Keratinocyte (primary cell): ENCODE results near the gene FZD2. TPM values are rescaled to one million over a fixed set of nuclear protein-coding genes. Genes with fewer than 3 reads are reported as not detected.
A peak's percentile ranks its signal among the peaks of the same experiment; 100 is the strongest.

Experiments
- DNase-seq: peaks from one replicate; pipeline ENCODE4 v3.0.0-alpha.2; 2011; ENCODE audit warnings: low read depth, missing footprints, low spot score
- FAIRE-seq: peaks from 2 replicates; lab custom pipeline; 2011; peaks lifted over from hg19 to GRCh38; lab: Jason Lieb, UNC
- H2AFZ ChIP-seq: 2 replicates; pipeline ENCODE4 v1.6.0; 2012; ENCODE audit warnings: low read length, control low read depth, inconsistent platforms; ENCODE audit not compliant: control insufficient read depth
- H3K27ac ChIP-seq: 2 replicates; pipeline ENCODE4 v1.5.1; 2011; ENCODE audit warnings: low read length; ENCODE audit not compliant: control insufficient read depth, insufficient read depth
- H3K27me3 ChIP-seq: 3 replicates; pipeline ENCODE4 v1.6.0; 2011; ENCODE audit warnings: low read length; ENCODE audit not compliant: control insufficient read depth, insufficient read depth; ENCODE audit errors: extremely low read depth
- H3K36me3 ChIP-seq, 2 experiments: 2 replicates in 1 of 2; 3 replicates in 1 of 2; pipeline ENCODE4 v1.5.1; 2011; ENCODE audit warnings: low read length in 2 of 2, mild to moderate bottlenecking in 1 of 2; ENCODE audit not compliant: control insufficient read depth in 2 of 2, insufficient read depth in 2 of 2; ENCODE audit errors: extremely low read depth in 1 of 2
- H3K4me1 ChIP-seq: 3 replicates; pipeline ENCODE4 v1.5.1; 2011; ENCODE audit warnings: low read length; ENCODE audit not compliant: control insufficient read depth, insufficient read depth; ENCODE audit errors: extremely low read depth
- H3K4me2 ChIP-seq: 3 replicates; pipeline ENCODE4 v1.6.0; 2011; ENCODE audit warnings: low read depth, low read length; ENCODE audit not compliant: control insufficient read depth, insufficient read depth; ENCODE audit errors: extremely low read depth
- H3K4me3 ChIP-seq, 3 experiments: fragments of 200-600 bp in 1 of 3; sonication (generic) in 1 of 3; 2 replicates in 2 of 3; 3 replicates in 1 of 3; pipeline ENCODE4 v1.5.1; 2011 to 2016; ENCODE audit warnings: low read length in 3 of 3, mild to moderate bottlenecking in 3 of 3, control low read depth in 2 of 3, inconsistent platforms in 1 of 3, low read depth in 1 of 3, mixed read lengths in 1 of 3, mixed run types in 1 of 3, moderate library complexity in 1 of 3; ENCODE audit not compliant: control insufficient read depth in 2 of 3, insufficient read depth in 2 of 3; ENCODE audit errors: extremely low read depth in 1 of 3
- H3K79me2 ChIP-seq: 2 replicates; pipeline ENCODE4 v1.6.0; 2012; ENCODE audit warnings: low read length; ENCODE audit not compliant: control insufficient read depth, insufficient read depth
- H3K9ac ChIP-seq: 3 replicates; pipeline ENCODE4 v1.6.0; 2011; ENCODE audit warnings: low read length; ENCODE audit not compliant: control insufficient read depth, insufficient read depth; ENCODE audit errors: extremely low read depth
- H3K9me1 ChIP-seq: 3 replicates; pipeline ENCODE4 v1.6.0; 2011; ENCODE audit warnings: low read length; ENCODE audit not compliant: control insufficient read depth, insufficient read depth; ENCODE audit errors: extremely low read depth
- H3K9me3 ChIP-seq: 2 replicates; pipeline ENCODE4 v1.5.1; 2012; ENCODE audit warnings: low read depth, low read length; ENCODE audit not compliant: control insufficient read depth
- H4K20me1 ChIP-seq: 3 replicates; pipeline ENCODE4 v1.6.0; 2011; ENCODE audit warnings: low read length; ENCODE audit not compliant: control insufficient read depth, insufficient read depth; ENCODE audit errors: extremely low read depth
- EZH2 ChIP-seq: IDR thresholded peaks from one replicate; pipeline ENCODE4 v1.6.1; 2012; ENCODE audit warnings: inconsistent platforms, mild to moderate bottlenecking, low read length, moderate library complexity
- dilution Hi-C: fragments of 300-500 bp; cut with MboI; formaldehyde crosslinking; loops from one replicate; pipeline ENCODE4 v1.7.0; 2020; ENCODE audit warnings: low sequenced_read_pairs; ENCODE audit not compliant: extremely low pct_ligation_motif_present
- polyA plus RNA-seq, 5 experiments: library from polyadenylated mRNA; depleted of rRNA in 3 of 5; stranded (reverse) in 3 of 5; stranded (forward) in 1 of 5; unstranded in 1 of 5; fragments of >200 nt; gene quantifications; 1 replicate in 1 of 5; 2 replicates in 3 of 5; 3 replicates in 1 of 5; pipeline versions ENCODE4 v1.2.1 to v1.2.3, GENCODE V29; 2011 to 2012; ENCODE audit warnings: missing spikeins in 2 of 5, low read depth in 1 of 5, low replicate concordance in 1 of 5
- TF ChIP-seq, protein P1 (sequence below), 3 experiments: IDR thresholded peaks in 1 of 3; conservative IDR thresholded peaks in 1 of 3; optimal IDR thresholded peaks in 1 of 3; 2 replicates in 2 of 3; 3 replicates in 1 of 3; pipeline versions ENCODE3 to v1.5.1; 2011; ENCODE audit warnings: low read length in 3 of 3, mild to moderate bottlenecking in 3 of 3, moderate library complexity in 2 of 3, control low read depth in 1 of 3, inconsistent platforms in 1 of 3; ENCODE audit not compliant: insufficient read depth in 2 of 3; ENCODE audit errors: extremely low read depth in 1 of 3

Gene FZD2
- polyA plus RNA-seq, 1 donor (not counting 4 experiments of a cell fraction or from before 2014, with no cell fraction given): 2.6 TPM

DNA sequence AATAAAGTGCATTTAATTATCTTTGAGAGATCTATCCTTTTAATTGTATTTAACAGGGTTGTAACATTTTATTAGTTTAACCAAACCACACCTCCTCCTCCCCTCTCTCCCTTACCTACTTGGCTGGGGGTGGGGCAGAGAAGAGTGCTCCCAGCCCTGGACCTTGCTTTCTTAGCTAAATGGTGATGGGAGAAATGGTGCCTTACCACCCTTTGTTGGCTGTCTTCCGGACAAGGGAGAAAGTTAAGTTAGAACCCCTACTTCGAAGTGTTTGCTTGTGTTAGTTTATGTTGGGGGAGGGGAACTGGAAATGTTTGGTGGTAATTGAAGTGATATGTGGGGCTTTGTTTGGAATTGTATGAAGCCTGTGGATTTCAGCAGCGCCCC, 3.9 kb downstream of the FZD2 start:
- Histone ChIP-seq H3K9ac (no peak overlapping the region), H3K27ac (no peak overlapping the region), H3K9me3 (peaks cover 3% of the 10 kb centered on the region), H3K4me1 (peaks cover 10% of the 10 kb centered on the region), H3K4me2 (no peak overlapping the region), H3K36me3 (no peaks in the 10 kb centered on the region), H4K20me1 (no peaks in the 10 kb centered on the region), H3K9me1 (no peaks in the 10 kb centered on the region), H3K79me2 (peaks cover 6% of the 10 kb centered on the region), H3K4me3 (no peak overlapping the region), H3K27me3 (no peaks in the 10 kb centered on the region), H2AFZ (no peak overlapping the region)
- DNase-seq (no peak), FAIRE-seq (no peak)
- dilution Hi-C loops: no loop called here
- no peak for TF ChIP-seq EZH2

DNA sequence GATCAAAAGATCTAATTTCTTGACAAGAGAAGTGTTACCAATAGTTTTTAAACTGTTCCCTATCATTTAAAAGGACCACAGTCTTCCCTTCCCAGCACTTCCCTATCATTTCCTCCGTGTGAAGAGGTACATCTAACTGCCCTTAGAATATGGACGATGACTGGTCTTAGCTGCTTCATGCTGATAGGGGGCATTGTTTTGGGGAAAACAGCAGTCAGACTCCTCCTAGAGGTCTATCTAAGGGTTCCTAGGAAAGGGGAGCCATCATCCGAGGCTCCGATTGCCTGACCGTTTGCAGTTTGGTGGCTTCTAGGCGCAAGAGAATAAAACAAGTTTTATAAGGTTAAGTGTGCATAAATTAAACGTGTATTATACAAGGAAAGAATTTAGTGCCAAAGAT, 7.1 kb downstream of the FZD2 start:
- H2AFZ ChIP-seq: no peak overlapping the region
- TF ChIP-seq, protein P1, sequence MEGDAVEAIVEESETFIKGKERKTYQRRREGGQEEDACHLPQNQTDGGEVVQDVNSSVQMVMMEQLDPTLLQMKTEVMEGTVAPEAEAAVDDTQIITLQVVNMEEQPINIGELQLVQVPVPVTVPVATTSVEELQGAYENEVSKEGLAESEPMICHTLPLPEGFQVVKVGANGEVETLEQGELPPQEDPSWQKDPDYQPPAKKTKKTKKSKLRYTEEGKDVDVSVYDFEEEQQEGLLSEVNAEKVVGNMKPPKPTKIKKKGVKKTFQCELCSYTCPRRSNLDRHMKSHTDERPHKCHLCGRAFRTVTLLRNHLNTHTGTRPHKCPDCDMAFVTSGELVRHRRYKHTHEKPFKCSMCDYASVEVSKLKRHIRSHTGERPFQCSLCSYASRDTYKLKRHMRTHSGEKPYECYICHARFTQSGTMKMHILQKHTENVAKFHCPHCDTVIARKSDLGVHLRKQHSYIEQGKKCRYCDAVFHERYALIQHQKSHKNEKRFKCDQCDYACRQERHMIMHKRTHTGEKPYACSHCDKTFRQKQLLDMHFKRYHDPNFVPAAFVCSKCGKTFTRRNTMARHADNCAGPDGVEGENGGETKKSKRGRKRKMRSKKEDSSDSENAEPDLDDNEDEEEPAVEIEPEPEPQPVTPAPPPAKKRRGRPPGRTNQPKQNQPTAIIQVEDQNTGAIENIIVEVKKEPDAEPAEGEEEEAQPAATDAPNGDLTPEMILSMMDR (optimal IDR thresholded peaks at IDR 0.05 in 1 of 3, IDR thresholded peaks at IDR 0.05 in 1 of 3, conservative IDR thresholded peaks at IDR 0.05 in 1 of 3; ENCODE audit: extremely low read depth in 1 of 3, insufficient read depth in 2 of 3, low read length in 3 of 3): no peak
- no peak for TF ChIP-seq EZH2
- H3K4me2 ChIP-seq: no peak overlapping the region
- H3K4me3 ChIP-seq: no peak overlapping the region
- no peaks in the 10 kb centered on the region for H3K4me1 ChIP-seq
- H3K9ac ChIP-seq: no peak overlapping the region
- H3K9me3 ChIP-seq: peaks cover 3% of the 10 kb centered on the region
- FAIRE-seq: no peak
- no peaks in the 10 kb centered on the region for H3K9me1 ChIP-seq
- no peaks in the 10 kb centered on the region for H3K27me3 ChIP-seq
- H3K27ac ChIP-seq: no peak overlapping the region
- H3K36me3 ChIP-seq: no peaks in the 10 kb centered on the region
- DNase-seq: no peak
- dilution Hi-C loops: no loop called here
- no peaks in the 10 kb centered on the region for H4K20me1 ChIP-seq
- H3K79me2 ChIP-seq: no peaks in the 10 kb centered on the region

DNA sequence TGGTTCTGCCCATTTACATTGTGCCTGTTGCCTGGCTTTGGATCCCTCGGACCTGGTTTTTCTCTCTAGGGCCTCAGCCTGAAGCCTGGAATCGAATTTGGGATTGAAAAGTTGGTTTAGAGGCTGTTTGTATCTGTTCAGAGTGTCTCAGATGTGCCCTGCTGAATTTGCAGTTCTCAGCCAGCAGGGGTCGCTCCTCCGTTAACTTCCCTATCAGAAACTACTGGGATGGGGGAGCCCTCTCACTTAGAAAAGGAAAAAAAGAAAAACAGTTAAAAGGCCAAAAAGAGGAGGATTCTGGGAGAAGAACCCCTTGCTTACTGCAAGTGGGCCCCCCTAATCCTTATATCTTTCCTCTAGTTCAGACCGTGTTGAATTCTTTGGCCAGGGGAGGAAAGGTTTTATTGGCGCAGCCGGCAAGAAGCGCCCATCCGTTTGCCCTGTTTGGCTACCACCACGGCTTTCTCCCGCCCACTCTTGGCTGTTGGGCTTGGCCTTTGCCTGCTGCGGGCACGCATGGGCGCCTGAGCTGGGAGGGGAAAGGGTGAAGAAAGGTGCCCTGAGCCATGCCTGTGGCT, 8.7 kb downstream of the FZD2 start:
- FAIRE-seq (no peak), DNase-seq (no peak)
- Histone ChIP-seq H3K27ac (no peak overlapping the region), H3K4me3 (no peak overlapping the region), H3K4me1 (no peaks in the 10 kb centered on the region), H3K9me1 (no peaks in the 10 kb centered on the region), H4K20me1 (no peaks in the 10 kb centered on the region), H3K79me2 (no peaks in the 10 kb centered on the region), H3K4me2 (no peak overlapping the region), H3K27me3 (no peaks in the 10 kb centered on the region), H2AFZ (no peak overlapping the region), H3K9ac (no peak overlapping the region), H3K36me3 (no peaks in the 10 kb centered on the region), H3K9me3 (peaks cover 3% of the 10 kb centered on the region)
- dilution Hi-C loops: no loop called here
- TF ChIP-seq EZH2: no peak
- TF ChIP-seq, protein P1 (optimal IDR thresholded peaks at IDR 0.05 in 1 of 3, IDR thresholded peaks at IDR 0.05 in 1 of 3, conservative IDR thresholded peaks at IDR 0.05 in 1 of 3; ENCODE audit: extremely low read depth in 1 of 3, insufficient read depth in 2 of 3, low read length in 3 of 3): peak; percentile 43 to 59 (median 45)
